Bronchial epithelial cell (primary cell): Measurements from ENCODE around the gene C1QTNF1. TPM values are rescaled to one million over a fixed set of nuclear protein-coding genes. Genes with fewer than 3 reads are reported as not detected.
A peak's percentile ranks its signal among the peaks of the same experiment; 100 is the strongest.

Experiments
- DNase-seq: peaks from one replicate; pipeline ENCODE4 v3.0.0-alpha.2; 2010; ENCODE audit warnings: low read depth
- FAIRE-seq: peaks from 2 replicates; lab custom pipeline; 2011; peaks lifted over from hg19 to GRCh38; lab: Jason Lieb, UNC
- H3K27me3 ChIP-seq: 2 replicates; pipeline ENCODE4 v1.5.1; 2011; ENCODE audit warnings: low read length; ENCODE audit not compliant: control insufficient read depth, insufficient read depth
- H3K36me3 ChIP-seq: 2 replicates; pipeline ENCODE4 v1.5.1; 2011; ENCODE audit warnings: low read length; ENCODE audit not compliant: control insufficient read depth, insufficient read depth
- H3K4me3 ChIP-seq: 2 replicates; pipeline ENCODE4 v1.5.1; 2011; ENCODE audit warnings: mild to moderate bottlenecking, low read depth, low read length, control low read depth
- total RNA-seq: library from RNA; depleted of rRNA; stranded (reverse); fragments of >200 nt; gene quantifications from 2 replicates; pipeline ENCODE4 v1.2.1, GENCODE V29; 2014
- TF ChIP-seq, protein P1 (sequence below): IDR thresholded peaks from 2 replicates; pipeline ENCODE4 v1.5.1; 2011; ENCODE audit warnings: mild to moderate bottlenecking, moderate library complexity, low read length, control low read depth, inconsistent platforms; ENCODE audit not compliant: insufficient read depth, severe bottlenecking

The C1QTNF1 gene
- total RNA-seq, 1 donor from 2014 or later = 0.79 TPM

DNA sequence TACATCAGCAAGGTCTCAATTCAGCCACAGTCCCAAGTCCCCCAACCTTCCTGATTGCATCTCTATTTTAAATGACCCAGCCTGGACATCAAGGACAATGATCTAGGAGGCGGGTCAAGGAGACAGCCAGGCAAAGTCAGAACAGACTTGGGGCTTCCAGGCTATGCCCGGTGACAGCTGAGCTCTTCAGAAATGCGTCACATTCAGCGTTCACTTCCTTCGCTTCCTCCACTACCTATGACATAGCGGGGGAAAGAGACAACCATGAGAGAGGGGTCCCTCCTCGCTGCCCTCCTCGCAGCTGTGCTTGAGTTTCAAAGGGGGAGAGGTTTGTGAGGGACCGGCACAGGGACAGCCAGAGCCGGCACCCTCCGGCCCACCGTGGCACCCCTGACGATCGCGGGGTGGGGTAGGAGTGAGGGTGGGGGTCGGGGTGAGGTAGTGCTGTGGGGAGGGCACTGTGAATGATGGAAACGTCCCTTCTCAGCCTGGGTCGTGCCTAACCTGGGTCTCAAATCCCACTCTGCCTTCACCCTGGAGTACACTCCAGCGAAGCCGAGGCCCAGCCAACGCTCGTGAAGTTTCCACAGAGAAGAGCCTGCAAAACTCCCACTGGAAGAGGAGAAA lies 31.9 kb upstream of the C1QTNF1 start:
- Histone ChIP-seq H3K27me3 (no peaks in the 10 kb centered on the region), H3K36me3 (peaks cover 22% of the 10 kb centered on the region), H3K4me3 (no peak overlapping the region)
- TF ChIP-seq, protein P1, sequence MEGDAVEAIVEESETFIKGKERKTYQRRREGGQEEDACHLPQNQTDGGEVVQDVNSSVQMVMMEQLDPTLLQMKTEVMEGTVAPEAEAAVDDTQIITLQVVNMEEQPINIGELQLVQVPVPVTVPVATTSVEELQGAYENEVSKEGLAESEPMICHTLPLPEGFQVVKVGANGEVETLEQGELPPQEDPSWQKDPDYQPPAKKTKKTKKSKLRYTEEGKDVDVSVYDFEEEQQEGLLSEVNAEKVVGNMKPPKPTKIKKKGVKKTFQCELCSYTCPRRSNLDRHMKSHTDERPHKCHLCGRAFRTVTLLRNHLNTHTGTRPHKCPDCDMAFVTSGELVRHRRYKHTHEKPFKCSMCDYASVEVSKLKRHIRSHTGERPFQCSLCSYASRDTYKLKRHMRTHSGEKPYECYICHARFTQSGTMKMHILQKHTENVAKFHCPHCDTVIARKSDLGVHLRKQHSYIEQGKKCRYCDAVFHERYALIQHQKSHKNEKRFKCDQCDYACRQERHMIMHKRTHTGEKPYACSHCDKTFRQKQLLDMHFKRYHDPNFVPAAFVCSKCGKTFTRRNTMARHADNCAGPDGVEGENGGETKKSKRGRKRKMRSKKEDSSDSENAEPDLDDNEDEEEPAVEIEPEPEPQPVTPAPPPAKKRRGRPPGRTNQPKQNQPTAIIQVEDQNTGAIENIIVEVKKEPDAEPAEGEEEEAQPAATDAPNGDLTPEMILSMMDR = no peak
- DNase-seq (no peak), FAIRE-seq (no peak)

DNA sequence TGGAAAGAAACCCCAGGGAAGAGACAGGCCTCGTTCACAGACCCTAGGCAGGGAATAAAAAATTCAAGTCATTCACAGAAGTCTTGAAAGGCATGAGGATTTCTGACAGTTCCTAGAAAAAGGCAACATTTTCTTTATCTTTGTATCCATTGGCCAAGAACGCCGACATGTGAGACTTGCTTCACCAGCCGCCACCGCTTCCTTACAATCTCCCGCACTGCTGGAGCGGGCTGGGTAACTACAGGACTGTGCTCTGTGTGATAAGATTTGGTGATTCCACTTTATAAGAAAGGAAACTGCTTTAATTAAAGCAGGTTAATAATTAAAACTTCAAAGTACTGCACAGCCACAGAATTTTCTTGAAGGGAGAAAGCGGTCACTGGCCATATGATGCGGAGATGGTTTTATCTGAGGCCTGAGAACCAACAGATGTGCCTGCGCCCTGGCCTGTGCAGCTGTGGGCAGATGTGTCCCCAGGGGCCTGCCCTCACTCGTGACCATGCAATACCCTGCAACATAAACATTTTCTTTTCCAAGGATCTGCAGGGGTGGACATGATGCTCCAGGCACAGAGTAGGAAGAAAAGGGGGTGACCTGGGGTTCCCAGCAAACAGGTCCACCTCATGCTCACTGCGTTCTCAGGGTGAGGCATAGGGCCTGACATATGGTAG lies 31.3 kb upstream of the C1QTNF1 start:
- no peak for FAIRE-seq
- DNase-seq = no peak
- Histone ChIP-seq H3K36me3 (peaks cover 23% of the 10 kb centered on the region), H3K27me3 (no peaks in the 10 kb centered on the region), H3K4me3 (no peak overlapping the region)
- TF ChIP-seq, protein P1 = no peak

- peaks cover 26% of the 10 kb centered on the region for H3K36me3 ChIP-seq
Measured at GRCh38 chr17:78993241-78993956, 30.6 kb upstream of the C1QTNF1 start.

DNA sequence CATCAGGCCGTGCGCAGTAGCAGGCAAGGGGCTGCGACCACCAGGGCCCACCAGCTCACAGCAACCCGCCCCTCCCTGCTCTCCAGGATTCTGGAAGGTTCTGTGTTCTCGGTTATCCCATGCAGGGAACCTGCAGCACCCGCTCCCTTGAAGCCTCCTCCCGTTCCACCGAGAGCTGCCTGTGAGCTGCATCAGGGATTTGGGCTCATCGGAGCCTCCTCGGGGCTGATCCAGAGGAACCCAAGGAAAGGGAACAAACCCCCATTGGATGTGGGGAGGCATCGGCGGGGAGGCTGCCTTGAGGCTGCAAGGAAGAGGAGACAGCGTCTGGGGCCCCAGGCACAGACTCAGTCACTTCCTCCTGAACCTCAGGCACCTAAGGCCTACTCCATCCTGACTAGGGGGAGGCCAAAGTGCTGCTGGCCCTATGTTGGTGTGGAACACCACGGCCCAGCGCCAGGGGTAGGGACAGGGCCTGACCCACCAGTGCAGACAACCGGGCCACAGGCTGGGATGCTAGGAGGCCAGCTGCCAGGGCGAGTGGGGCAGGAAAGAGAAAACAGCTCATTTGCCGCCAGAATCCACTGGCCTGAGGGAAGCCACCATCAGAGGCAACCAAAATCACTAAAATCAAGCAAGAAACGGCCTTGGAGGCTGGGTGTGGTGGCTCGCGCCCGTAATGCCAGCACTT lies 29.8 kb upstream of the C1QTNF1 start:
- TF ChIP-seq, protein P1 = no peak
- Histone ChIP-seq H3K27me3 (no peaks in the 10 kb centered on the region), H3K36me3 (peaks cover 29% of the 10 kb centered on the region), H3K4me3 (no peak overlapping the region)
- DNase-seq (no peak), FAIRE-seq (no peak)

More at GRCh38 chr17:78993241-78993956, 30.6 kb upstream of the C1QTNF1 start:
- TF ChIP-seq, protein P1 = peak; percentile 87
- FAIRE-seq (no peak), DNase-seq (peak; percentile 31)
- Histone ChIP-seq H3K4me3 (no peak overlapping the region), H3K27me3 (no peaks in the 10 kb centered on the region)

DNA sequence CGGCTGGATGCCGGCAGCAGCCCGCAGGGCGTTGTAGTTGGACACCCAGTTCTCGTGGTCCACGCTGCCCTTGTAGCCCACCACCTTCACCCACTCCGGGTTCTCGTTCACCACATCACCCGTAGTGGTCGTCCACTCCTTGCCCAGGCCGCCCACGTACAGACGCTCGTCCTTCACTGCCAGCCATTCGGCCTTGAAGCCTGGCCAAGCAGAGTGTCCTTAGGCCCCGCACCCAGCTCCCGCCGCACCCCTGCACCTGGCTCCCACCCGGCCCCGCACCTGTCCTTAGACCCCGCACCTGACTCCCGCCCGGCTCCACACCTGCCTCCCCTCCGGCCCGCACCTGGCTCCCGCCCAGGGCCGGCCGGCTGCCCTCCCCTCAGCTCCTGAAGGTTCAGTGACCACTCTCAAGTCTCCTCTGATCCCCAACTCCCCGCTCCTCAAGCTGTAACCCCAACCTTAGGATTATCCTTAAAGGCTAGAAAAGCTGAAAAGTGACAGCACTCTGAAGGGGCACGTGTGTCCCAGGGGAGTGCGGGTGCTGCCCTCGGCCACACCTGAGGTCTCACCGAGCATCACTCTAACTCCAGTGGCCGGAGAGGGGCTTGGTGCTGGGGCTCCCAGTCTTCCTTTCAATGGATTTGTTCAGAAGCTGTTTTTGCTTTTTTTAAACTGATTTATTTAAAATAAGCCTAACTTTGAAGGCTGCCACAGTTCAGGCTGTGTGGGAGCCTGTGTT lies 28.8 kb upstream of the C1QTNF1 start:
- H3K27me3 ChIP-seq = no peaks in the 10 kb centered on the region
- FAIRE-seq (no peak), DNase-seq (no peak)
- TF ChIP-seq, protein P1 = no peak
- H3K4me3 ChIP-seq = no peak overlapping the region
- peaks cover 33% of the 10 kb centered on the region for H3K36me3 ChIP-seq
